ENCODE data around the gene GOSR1. TPM values are rescaled to one million over a fixed set of nuclear protein-coding genes. Genes with fewer than 3 reads are reported as not detected.
"Not testable (repeated sequence)": the region's sequence is repeated elsewhere in the genome, so short reads cannot be mapped to it uniquely, and the experiment has no call there.

GOSR1 gene
- total and polyA plus RNA-seq, 2 donors (not counting 1 experiment from before 2014, with no cell fraction given) = 19.1 to 66.6 TPM

DNA sequence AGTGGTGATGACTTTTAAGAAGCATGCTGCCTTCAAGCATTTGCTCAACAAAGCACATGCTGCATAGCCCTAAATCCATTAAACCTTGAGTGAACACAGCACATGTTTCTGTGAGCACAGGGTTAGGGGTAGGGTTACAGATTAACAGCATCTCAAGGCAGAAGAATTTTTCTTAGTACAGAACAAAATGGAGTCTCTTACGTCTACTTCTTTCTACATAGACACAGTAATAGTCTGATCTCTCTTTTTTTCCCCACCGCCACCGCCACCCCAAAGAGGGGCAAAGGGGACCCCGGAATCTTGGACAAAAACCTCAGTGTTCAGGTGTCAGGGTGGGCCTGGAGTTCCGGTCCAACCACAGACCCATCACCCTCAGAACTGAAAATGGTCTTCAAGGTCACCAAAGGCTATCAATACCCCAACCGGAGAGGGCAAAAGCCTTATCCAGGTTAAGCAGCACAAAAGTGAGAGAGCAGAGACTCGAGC is 86.7 kb downstream of the GOSR1 start:
- not testable (repeated sequence) for H3K27ac Mint-ChIP-seq
- peaks cover 0 to 10% of the 10 kb centered on the region in 2 donors for H3K4me1 ChIP-seq (ENCODE audit: control insufficient read depth in 2 of 2, insufficient read depth in 2 of 2, low read length in 2 of 2)

DNA sequence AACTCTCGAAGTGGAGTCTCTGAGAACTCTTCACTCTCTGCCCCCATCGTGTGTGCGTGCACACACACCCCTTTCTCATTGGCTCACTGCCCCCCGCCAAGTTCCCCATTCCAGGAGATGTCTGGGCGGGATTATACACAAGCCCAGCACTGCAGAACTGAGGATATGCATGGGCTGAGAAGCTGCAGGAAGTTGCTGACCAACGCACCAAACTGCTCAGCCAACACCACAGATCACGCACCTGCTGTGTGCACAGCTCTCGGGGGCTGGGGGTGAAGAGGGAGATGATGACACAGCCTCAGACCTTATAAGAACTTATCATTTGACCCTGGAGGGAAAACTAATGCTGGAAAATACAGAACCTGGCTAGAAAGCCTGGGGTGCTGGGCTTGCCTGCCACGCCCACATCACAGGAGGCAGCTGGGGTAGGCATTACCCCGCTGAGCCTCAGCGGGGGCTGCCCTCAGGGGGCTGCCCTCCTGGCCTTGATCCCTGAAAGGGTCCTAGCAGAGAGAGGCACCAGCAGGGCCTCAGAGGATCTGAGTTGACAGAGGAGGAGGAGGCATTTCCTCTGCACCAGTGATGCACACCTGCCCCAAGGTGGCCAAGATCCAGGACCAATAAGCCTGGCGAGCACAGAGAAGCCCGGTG is 87.3 kb downstream of the GOSR1 start:
- H3K4me1 ChIP-seq (ENCODE audit: control insufficient read depth in 2 of 2, insufficient read depth in 2 of 2, low read length in 2 of 2) = peaks cover 0 to 10% of the 10 kb centered on the region in 2 donors
- POLR2A ChIA-PET = interaction anchor here (0.5 kb wide), 1 partner anchor 318 kb away, joined by 3 read pairs; no protein-coding TSS in a partner anchor
- H2AFZ ChIP-seq (ENCODE audit: insufficient read depth, low read depth, low read length, poor library complexity, severe bottlenecking); H3K4me3 ChIP-seq (ENCODE audit: control extremely low read depth in 1 of 5, extremely low read depth in 1 of 5, insufficient read depth in 1 of 5, low read depth in 2 of 5, low read length in 4 of 5); H4K20me1 ChIP-seq (ENCODE audit: control insufficient read depth, insufficient read depth, low read length, poor library complexity, severe bottlenecking); H3K27ac ChIP-seq (ENCODE audit: low read length in 2 of 2); H3K4me3 Mint-ChIP-seq; H3K36me3 ChIP-seq (replicated peaks in 1 of 2; ENCODE audit: control extremely low read depth in 1 of 2, control insufficient read depth in 1 of 2, extremely low read depth in 1 of 2, insufficient read depth in 2 of 2, low read length in 1 of 2); H3K79me2 ChIP-seq (ENCODE audit: control insufficient read depth, insufficient read depth, low read length); H3K4me1 Mint-ChIP-seq; ATAC-seq (ENCODE audit: low read depth); H3K27me3 ChIP-seq (replicated peaks in 1 of 4; ENCODE audit: control extremely low read depth in 1 of 4, control insufficient read depth in 3 of 4, insufficient read depth in 4 of 4, low read length in 3 of 4); H3K9ac ChIP-seq (ENCODE audit: low read length); H3K9me3 ChIP-seq (ENCODE audit: control extremely low read depth in 1 of 3, control insufficient read depth in 2 of 3, insufficient read depth in 1 of 3, low read length in 2 of 3); H3K4me2 ChIP-seq (replicated peaks; ENCODE audit: low read depth, low read length, poor library complexity, severe bottlenecking); intact Hi-C loops (cut with micrococcal nuclease); H3K27me3 Mint-ChIP-seq; DNase-seq; CTCF ChIA-PET; H3K27ac Mint-ChIP-seq; H3K9me3 Mint-ChIP-seq (ENCODE audit: insufficient read depth): not testable (repeated sequence)
- WGBS (ENCODE audit: insufficient coverage) = 60% methylated on average over 7 of the region's 13 CpGs

More for the DNA sequence above, 86.7 kb downstream of the GOSR1 start:
- WGBS (ENCODE audit: insufficient coverage) = 59% methylated on average over 2 of the region's 7 CpGs
- H3K9ac ChIP-seq (ENCODE audit: low read length); H3K4me1 Mint-ChIP-seq; H3K27me3 ChIP-seq (replicated peaks in 1 of 4; ENCODE audit: control extremely low read depth in 1 of 4, control insufficient read depth in 3 of 4, insufficient read depth in 4 of 4, low read length in 3 of 4); H3K27ac ChIP-seq (ENCODE audit: low read length in 2 of 2); H3K9me3 ChIP-seq (ENCODE audit: control extremely low read depth in 1 of 3, control insufficient read depth in 2 of 3, insufficient read depth in 1 of 3, low read length in 2 of 3); H4K20me1 ChIP-seq (ENCODE audit: control insufficient read depth, insufficient read depth, low read length, poor library complexity, severe bottlenecking); H3K4me3 Mint-ChIP-seq; intact Hi-C loops (cut with micrococcal nuclease); DNase-seq; H3K4me3 ChIP-seq (ENCODE audit: control extremely low read depth in 1 of 5, extremely low read depth in 1 of 5, insufficient read depth in 1 of 5, low read depth in 2 of 5, low read length in 4 of 5); H2AFZ ChIP-seq (ENCODE audit: insufficient read depth, low read depth, low read length, poor library complexity, severe bottlenecking); H3K36me3 ChIP-seq (replicated peaks in 1 of 2; ENCODE audit: control extremely low read depth in 1 of 2, control insufficient read depth in 1 of 2, extremely low read depth in 1 of 2, insufficient read depth in 2 of 2, low read length in 1 of 2); H3K27me3 Mint-ChIP-seq; H3K4me2 ChIP-seq (replicated peaks; ENCODE audit: low read depth, low read length, poor library complexity, severe bottlenecking); H3K9me3 Mint-ChIP-seq (ENCODE audit: insufficient read depth); CTCF ChIA-PET; H3K79me2 ChIP-seq (ENCODE audit: control insufficient read depth, insufficient read depth, low read length); POLR2A ChIA-PET; ATAC-seq (ENCODE audit: low read depth): not testable (repeated sequence)
